Cardiac muscle cell (in vitro differentiated cells and primary cell): ENCODE measurements around the gene ZNRD2. TPM values are rescaled to one million over a fixed set of nuclear protein-coding genes. Genes with fewer than 3 reads are reported as not detected.

Source experiments
- DNase-seq, 2 donors: peaks; one replicate each; pipeline versions ENCODE4 v3.0.0 to v3.0.0-alpha.2; 2010 to 2017; ENCODE audit warnings: low read depth in 1 of 2, low spot score in 1 of 2
- H3K27ac ChIP-seq: fragments of 200-600 bp; sonication (generic); 2 replicates; pipeline ENCODE4 v1.5.1; 2016
- H3K27me3 ChIP-seq: fragments of 200-600 bp; sonication (generic); 2 replicates; pipeline ENCODE4 v1.6.0; 2016; ENCODE audit warnings: control low read depth
- H3K36me3 ChIP-seq: fragments of 200-600 bp; sonication (generic); 2 replicates; pipeline ENCODE4 v1.5.1; 2016; ENCODE audit warnings: control low read depth
- H3K4me1 ChIP-seq: fragments of 200-600 bp; sonication (generic); 2 replicates; pipeline ENCODE4 v1.8.1; 2017; ENCODE audit warnings: low read depth, mild to moderate bottlenecking, mixed run types
- H3K4me3 ChIP-seq: fragments of 200-600 bp; sonication (generic); 2 replicates; pipeline ENCODE4 v1.5.1; 2016; ENCODE audit warnings: mild to moderate bottlenecking
- H3K9me3 ChIP-seq: fragments of 200-600 bp; sonication (generic); 2 replicates; pipeline ENCODE4 v1.5.1; 2017; ENCODE audit warnings: low read depth, mild to moderate bottlenecking, control low read depth
- polyA plus RNA-seq: library from polyadenylated mRNA; unstranded; fragments of >200 nt; fragmentation: Nextera tagmentation; extraction: Ambion mirVana; gene quantifications from 2 replicates; pipeline ENCODE4 v1.2.1, GENCODE V29; 2016
- total RNA-seq: library from RNA; depleted of rRNA; stranded (reverse); fragments of >200 nt; gene quantifications from 2 replicates; pipeline ENCODE4 v1.2.3, GENCODE V29; 2016
- TF ChIP-seq, protein P1 (sequence below): IDR thresholded peaks from 2 replicates; pipeline ENCODE4 v1.5.1; 2012; ENCODE audit warnings: low read depth, mild to moderate bottlenecking, low read length

The ZNRD2 gene
- total and polyA plus RNA-seq, 2 experiments from 2014 or later, result 55.7 to 56.6 TPM

DNA sequence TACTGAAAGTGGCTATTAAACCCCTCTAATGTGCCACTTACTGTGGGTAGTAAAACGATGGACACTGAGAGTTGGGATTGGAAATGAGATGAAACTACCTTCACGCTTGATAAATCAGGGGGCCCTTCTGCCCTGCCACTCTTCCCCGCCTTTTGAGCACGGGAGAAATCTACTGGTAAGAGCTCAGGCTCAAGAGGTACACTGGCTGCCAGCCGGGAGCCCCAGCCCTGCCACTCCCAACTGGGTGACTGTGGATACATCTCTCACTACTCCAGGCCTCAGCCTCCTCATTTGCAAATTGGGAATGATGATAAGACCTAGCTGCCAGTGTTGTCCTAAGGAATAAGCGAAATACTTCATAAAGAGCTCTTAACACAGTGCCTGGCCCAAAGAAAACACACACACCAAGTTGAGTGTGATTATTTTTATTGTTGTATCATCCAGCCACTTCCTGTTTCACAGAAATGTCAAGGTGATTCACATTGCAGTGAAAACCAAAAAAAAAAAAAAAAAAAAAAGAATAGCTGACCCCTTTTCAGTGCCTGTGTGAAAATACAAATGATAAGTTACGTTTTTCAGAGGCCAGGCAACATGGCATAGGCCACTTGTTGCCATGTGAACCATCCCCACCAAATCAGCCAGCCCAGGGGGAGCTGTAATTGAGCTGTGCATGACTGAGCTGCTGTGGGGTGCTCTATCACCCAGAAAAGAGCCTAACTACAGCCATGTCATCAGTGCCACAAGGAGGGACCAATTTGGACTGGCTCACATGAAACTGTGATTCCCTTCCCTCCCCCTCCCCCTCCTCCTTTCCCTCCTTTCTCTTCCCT is 4.4 kb upstream of the ZNRD2 start:
- no peak for DNase-seq
- Histone ChIP-seq H3K9me3 (no peaks in the 10 kb centered on the region), H3K4me3 (no peak overlapping the region), H3K36me3 (no peaks in the 10 kb centered on the region), H3K27ac (no peak overlapping the region), H3K27me3 (no peaks in the 10 kb centered on the region), H3K4me1 (peaks cover 14% of the 10 kb centered on the region)
- TF ChIP-seq, protein P1, sequence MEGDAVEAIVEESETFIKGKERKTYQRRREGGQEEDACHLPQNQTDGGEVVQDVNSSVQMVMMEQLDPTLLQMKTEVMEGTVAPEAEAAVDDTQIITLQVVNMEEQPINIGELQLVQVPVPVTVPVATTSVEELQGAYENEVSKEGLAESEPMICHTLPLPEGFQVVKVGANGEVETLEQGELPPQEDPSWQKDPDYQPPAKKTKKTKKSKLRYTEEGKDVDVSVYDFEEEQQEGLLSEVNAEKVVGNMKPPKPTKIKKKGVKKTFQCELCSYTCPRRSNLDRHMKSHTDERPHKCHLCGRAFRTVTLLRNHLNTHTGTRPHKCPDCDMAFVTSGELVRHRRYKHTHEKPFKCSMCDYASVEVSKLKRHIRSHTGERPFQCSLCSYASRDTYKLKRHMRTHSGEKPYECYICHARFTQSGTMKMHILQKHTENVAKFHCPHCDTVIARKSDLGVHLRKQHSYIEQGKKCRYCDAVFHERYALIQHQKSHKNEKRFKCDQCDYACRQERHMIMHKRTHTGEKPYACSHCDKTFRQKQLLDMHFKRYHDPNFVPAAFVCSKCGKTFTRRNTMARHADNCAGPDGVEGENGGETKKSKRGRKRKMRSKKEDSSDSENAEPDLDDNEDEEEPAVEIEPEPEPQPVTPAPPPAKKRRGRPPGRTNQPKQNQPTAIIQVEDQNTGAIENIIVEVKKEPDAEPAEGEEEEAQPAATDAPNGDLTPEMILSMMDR, result no peak

DNA sequence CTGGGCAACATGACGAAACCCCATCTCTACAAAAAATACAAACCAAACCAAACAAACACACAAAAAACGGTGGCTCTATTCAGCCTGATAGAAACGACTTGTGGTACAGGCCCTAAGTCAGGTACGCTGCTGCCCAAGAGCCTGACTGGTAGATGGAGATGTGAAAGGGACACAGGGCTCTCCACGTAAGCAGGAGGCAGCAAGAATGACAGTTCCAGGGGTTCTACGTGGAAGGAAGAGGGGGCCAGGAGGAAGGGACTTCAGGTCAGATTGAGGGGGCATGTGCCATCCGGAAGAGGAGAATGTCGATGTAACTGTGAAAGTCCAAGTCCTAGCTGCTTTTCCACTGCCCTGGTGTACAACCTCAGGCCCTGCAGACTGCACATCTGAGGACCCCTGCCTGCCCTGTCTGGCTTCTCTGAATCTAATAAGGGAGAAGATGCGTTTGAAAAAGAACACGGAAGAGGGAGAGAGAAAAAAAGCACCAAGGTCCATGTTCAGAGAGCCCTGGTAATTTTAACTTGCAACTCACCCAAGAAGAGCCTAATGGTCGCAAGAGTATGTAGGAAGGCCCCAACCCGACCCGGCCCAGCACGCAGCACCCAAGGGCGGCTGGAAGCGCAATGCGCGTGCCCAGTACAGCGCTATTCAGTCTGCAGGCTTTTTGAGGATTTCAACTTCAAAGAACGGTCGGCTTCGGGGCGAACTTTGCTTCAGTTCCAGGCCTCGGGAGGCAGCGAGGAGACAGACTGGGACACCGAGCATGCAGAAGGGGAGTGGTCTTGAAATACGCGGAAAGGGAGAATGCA is 909 bp upstream of the ZNRD2 start:
- peaks cover 19% of the 10 kb centered on the region for H3K4me1 ChIP-seq
- H3K27me3 ChIP-seq, result no peaks in the 10 kb centered on the region
- no peaks in the 10 kb centered on the region for H3K9me3 ChIP-seq
- H3K4me3 ChIP-seq, result peak overlapping the region; percentile 91
- H3K36me3 ChIP-seq, result no peaks in the 10 kb centered on the region
- peak overlapping the region; percentile 80 for H3K27ac ChIP-seq
- no peak for DNase-seq
- TF ChIP-seq, protein P1, result no peak

DNA sequence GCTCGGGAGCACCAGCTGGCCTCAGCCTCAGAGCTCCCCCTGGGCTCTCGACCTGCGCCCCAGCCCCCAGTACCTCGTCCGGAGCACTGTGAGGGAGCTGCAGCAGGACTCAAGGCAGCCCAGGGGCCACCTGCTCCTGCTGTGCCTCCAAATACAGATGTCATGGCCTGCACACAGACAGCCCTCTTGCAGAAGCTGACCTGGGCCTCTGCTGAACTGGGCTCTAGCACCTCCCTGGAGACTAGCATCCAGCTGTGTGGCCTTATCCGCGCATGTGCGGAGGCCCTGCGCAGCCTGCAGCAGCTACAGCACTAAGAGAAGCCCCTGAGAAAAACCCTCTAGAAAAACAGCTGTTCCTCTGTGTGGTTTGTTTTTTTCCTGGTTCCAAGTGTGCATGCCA is 1.1 kb downstream of the ZNRD2 start:
- peak overlapping the region; percentile 49 for H3K4me3 ChIP-seq
- no peaks in the 10 kb centered on the region for H3K9me3 ChIP-seq
- TF ChIP-seq, protein P1, result no peak
- no peaks in the 10 kb centered on the region for H3K36me3 ChIP-seq
- no peak for DNase-seq
- peaks cover 5% of the 10 kb centered on the region for H3K27me3 ChIP-seq
- H3K4me1 ChIP-seq, result peaks cover 26% of the 10 kb centered on the region
- no peak overlapping the region for H3K27ac ChIP-seq

DNA sequence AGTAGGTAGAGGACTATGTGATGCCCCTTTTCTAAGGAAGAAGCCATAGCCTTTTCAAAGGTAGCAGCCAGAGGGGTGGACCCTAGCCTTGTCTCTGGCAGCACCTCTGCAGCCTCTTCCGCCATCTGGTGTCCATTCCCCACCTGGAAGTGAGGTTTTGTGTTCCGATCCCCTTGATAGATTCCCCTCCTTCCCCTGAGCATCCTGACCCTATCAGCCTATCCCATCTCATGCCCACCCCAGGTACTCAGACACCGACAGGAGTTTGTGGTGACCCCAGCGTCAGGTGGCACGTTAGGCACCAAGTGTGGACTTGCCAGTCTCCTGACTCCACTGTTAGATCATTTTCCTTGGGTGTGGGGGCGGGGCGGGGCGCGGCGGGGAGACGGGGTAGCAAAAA is 1.7 kb downstream of the ZNRD2 start:
- peaks cover 30% of the 10 kb centered on the region for H3K4me1 ChIP-seq
- no peaks in the 10 kb centered on the region for H3K36me3 ChIP-seq
- peaks cover 5% of the 10 kb centered on the region for H3K27me3 ChIP-seq
- DNase-seq, result peak in 1 of 2 donors; percentile 57
- H3K9me3 ChIP-seq, result no peaks in the 10 kb centered on the region
- H3K4me3 ChIP-seq, result peak overlapping the region; percentile 49
- TF ChIP-seq, protein P1, result peak; percentile 46
- peak overlapping the region; percentile 40 for H3K27ac ChIP-seq

DNA sequence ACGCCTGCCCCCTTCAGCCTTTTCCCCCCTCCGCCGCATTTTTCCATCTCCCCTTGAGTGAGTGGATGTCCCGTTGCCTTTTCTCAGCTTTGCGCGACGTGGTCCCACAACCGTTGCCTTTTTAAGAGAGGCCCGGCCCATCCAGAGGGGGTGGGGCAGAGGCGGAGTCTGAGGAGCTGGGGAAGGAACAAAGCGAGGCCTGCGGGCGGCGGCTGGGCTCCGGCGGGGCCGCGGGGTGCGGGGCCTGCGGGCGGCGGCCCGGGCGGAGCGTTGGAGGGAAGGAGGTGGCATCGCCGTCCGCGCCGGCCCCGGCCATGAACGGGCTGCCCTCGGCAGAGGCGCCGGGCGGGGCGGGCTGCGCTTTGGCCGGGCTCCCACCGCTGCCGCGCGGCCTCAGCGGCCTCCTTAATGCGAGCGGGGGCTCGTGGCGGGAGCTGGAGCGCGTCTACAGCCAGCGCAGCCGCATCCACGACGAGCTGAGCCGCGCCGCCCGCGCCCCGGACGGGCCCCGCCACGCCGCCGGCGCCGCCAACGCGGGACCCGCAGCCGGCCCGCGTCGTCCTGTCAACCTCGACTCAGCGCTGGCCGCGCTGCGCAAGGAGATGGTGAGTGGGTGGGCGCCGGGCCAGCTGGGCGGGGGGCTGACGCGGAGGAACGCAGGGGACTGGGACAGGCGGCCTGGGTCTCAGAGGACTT is 2.2 kb downstream of the ZNRD2 start, which contains the start of gene FAM89B:
TSS of gene FAM89B (plus strand) at position 183 of the 696 bp plus-strand sequence. CDS start at position 315, 132 bp downstream.
- peak within 1 kb of the TSS; percentile 49 for H3K4me3 ChIP-seq
- no peaks in the 10 kb centered on the region for H3K9me3 ChIP-seq
- H3K27ac ChIP-seq, result peak within 1 kb of the TSS; percentile 40
- H3K36me3 ChIP-seq, result no peaks in the 10 kb centered on the region
- DNase-seq, result peak; percentile 88 to 89
- TF ChIP-seq, protein P1, result no peak
- peaks cover 5% of the 10 kb centered on the region for H3K27me3 ChIP-seq
- H3K4me1 ChIP-seq, result peaks cover 32% of the 10 kb centered on the region
